Loucy (cell line): ENCODE measurements around the gene TLK2.
"Not testable (repeated sequence)": the region's sequence is repeated elsewhere in the genome, so short reads cannot be mapped to it uniquely, and the experiment has no call there.

Source experiments
- EZH2phosphoT487 ChIP-seq: fragments of 200-600 bp; IDR thresholded peaks from 2 replicates; pipeline ENCODE4 v1.6.1; 2018; ENCODE audit warnings: antibody characterized with exemption, mild to moderate bottlenecking, moderate library complexity, borderline replicate concordance
- TF ChIP-seq, protein P1 (sequence below): fragments of 200-600 bp; sonication (generic); conservative IDR thresholded peaks from 2 replicates; pipeline ENCODE4 v1.5.1; 2014; ENCODE audit warnings: mild to moderate bottlenecking, antibody characterized with exemption, low read length

DNA sequence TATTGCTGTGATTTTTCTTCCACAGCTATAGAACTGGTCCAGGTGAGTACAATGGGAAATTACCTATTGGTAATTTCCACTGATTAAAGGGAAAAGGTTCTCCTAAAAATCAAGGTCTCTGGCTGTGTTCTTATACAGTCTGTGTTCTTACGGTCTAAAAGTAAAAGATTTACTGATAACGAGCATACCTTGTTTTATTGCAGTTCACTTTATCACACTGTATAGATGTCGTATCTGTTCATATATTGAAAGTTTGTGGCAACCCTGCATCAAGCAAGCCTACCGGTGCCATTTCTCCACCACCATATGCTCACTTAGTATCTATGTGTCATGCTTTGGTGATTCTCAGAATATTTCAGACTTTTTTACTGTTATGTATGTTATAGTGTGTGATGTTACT lies 43.4 kb upstream of the TLK2 start:
- TF ChIP-seq, protein P1, sequence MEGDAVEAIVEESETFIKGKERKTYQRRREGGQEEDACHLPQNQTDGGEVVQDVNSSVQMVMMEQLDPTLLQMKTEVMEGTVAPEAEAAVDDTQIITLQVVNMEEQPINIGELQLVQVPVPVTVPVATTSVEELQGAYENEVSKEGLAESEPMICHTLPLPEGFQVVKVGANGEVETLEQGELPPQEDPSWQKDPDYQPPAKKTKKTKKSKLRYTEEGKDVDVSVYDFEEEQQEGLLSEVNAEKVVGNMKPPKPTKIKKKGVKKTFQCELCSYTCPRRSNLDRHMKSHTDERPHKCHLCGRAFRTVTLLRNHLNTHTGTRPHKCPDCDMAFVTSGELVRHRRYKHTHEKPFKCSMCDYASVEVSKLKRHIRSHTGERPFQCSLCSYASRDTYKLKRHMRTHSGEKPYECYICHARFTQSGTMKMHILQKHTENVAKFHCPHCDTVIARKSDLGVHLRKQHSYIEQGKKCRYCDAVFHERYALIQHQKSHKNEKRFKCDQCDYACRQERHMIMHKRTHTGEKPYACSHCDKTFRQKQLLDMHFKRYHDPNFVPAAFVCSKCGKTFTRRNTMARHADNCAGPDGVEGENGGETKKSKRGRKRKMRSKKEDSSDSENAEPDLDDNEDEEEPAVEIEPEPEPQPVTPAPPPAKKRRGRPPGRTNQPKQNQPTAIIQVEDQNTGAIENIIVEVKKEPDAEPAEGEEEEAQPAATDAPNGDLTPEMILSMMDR = not testable (repeated sequence)
- not testable (repeated sequence) for TF ChIP-seq EZH2phosphoT487
